ENCODE results near the gene DCLK2. TPM values are rescaled to one million over a fixed set of nuclear protein-coding genes. Genes with fewer than 3 reads are reported as not detected.

Gene DCLK2
- total and polyA plus RNA-seq, 5 donors, result 7.3 to 15.3 (median 13.1) TPM

- Histone ChIP-seq H3K4me3 (ENCODE audit: low read length) (no peak overlapping the region), H3K9me3 (ENCODE audit: control insufficient read depth, low read length) (no peaks in the 10 kb centered on the region), H3K4me1 (ENCODE audit: control insufficient read depth, insufficient read depth, low read length) (peaks cover 1% of the 10 kb centered on the region), H3K27ac (ENCODE audit: low read length) (no peak overlapping the region), H3K27me3 (ENCODE audit: control insufficient read depth, insufficient read depth) (no peaks in the 10 kb centered on the region)
- ATAC-seq, result no peak
- DNase-seq, result no peak
- 35% methylated on average over 2 of the region's 2 CpGs for WGBS
- intact Hi-C loops (cut with DNase I), result no loop called here
Observed at GRCh38 chr4:150305995-150306394, 227.8 kb downstream of the DCLK2 start.

- intact Hi-C loops (cut with DNase I), result no loop called here
- ATAC-seq (no peak), DNase-seq (no peak)
- 83% methylated on average over 1 of the region's 1 CpG for WGBS
- H3K27ac ChIP-seq (ENCODE audit: low read length), result no peak overlapping the region
- H3K4me1 ChIP-seq (ENCODE audit: control insufficient read depth, insufficient read depth, low read length), result peaks cover 1% of the 10 kb centered on the region
- H3K9me3 ChIP-seq (ENCODE audit: control insufficient read depth, low read length), result no peaks in the 10 kb centered on the region
- no peaks in the 10 kb centered on the region for H3K27me3 ChIP-seq (ENCODE audit: control insufficient read depth, insufficient read depth)
- no peak overlapping the region for H3K4me3 ChIP-seq (ENCODE audit: low read length)
Observed at GRCh38 chr4:150306719-150307118, 228.5 kb downstream of the DCLK2 start.
